GM06990 (cell line): ENCODE results near the gene ATMIN.

Experiments
- DNase-seq: peaks from one replicate; pipeline ENCODE4 v3.0.0-alpha.2; 2011; ENCODE audit not compliant: insufficient read length; ENCODE audit errors: extremely low read depth
- H3K27me3 ChIP-seq: replicated peaks from 2 replicates; pipeline ENCODE4 v1.6.0; 2011; ENCODE audit warnings: low read length; ENCODE audit not compliant: control insufficient read depth, insufficient read depth
- H3K36me3 ChIP-seq: 2 replicates; pipeline ENCODE4 v1.5.1; 2011; ENCODE audit warnings: low read length; ENCODE audit not compliant: control insufficient read depth, insufficient read depth
- H3K4me3 ChIP-seq: replicated peaks from 2 replicates; pipeline ENCODE4 v1.5.1; 2011; ENCODE audit warnings: low read depth, mild to moderate bottlenecking, control low read depth, low read length
- TF ChIP-seq, protein P1 (sequence below): IDR thresholded peaks from 2 replicates; pipeline ENCODE4 v1.5.1; 2011; ENCODE audit warnings: low read length, control low read depth, mild to moderate bottlenecking, inconsistent platforms; ENCODE audit not compliant: insufficient read depth, poor library complexity, severe bottlenecking

ATMIN gene, protein sequence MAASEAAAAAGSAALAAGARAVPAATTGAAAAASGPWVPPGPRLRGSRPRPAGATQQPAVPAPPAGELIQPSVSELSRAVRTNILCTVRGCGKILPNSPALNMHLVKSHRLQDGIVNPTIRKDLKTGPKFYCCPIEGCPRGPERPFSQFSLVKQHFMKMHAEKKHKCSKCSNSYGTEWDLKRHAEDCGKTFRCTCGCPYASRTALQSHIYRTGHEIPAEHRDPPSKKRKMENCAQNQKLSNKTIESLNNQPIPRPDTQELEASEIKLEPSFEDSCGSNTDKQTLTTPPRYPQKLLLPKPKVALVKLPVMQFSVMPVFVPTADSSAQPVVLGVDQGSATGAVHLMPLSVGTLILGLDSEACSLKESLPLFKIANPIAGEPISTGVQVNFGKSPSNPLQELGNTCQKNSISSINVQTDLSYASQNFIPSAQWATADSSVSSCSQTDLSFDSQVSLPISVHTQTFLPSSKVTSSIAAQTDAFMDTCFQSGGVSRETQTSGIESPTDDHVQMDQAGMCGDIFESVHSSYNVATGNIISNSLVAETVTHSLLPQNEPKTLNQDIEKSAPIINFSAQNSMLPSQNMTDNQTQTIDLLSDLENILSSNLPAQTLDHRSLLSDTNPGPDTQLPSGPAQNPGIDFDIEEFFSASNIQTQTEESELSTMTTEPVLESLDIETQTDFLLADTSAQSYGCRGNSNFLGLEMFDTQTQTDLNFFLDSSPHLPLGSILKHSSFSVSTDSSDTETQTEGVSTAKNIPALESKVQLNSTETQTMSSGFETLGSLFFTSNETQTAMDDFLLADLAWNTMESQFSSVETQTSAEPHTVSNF

DNA sequence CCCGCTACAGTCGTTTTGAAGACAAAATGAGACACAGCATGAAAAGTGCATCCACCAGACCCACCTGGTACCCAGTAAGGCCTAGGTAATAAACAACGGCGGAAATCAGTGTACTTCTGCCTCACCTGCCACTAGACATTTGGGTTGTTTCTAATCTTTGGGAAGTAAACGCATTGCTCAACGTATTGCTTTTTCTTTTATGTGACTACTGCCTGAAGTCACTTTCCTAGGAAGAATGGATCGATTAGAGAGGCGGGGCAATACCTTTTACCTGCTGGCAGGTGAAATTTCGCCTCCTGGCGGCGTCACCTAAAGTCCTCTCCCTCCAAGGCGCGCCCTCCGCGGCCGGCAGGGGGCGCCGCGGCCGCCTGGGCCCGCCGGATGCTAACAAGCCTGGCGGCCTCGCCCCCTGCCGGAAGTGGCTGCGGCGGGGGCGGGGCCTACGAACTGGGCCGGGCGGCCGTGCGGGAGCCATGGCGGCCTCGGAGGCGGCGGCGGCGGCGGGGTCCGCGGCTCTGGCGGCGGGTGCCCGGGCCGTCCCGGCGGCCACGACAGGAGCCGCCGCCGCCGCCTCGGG is at the start of gene ATMIN:
ATMIN (plus strand) TSS at position 445 of the 577 bp plus-strand sequence; CDS start at position 474, 29 bp downstream.
- DNase-seq: peak; percentile 91
- no peaks in the 10 kb centered on the region for H3K27me3 ChIP-seq
- peak within 1 kb of the TSS; percentile 76 for H3K4me3 ChIP-seq
- TF ChIP-seq, protein P1, sequence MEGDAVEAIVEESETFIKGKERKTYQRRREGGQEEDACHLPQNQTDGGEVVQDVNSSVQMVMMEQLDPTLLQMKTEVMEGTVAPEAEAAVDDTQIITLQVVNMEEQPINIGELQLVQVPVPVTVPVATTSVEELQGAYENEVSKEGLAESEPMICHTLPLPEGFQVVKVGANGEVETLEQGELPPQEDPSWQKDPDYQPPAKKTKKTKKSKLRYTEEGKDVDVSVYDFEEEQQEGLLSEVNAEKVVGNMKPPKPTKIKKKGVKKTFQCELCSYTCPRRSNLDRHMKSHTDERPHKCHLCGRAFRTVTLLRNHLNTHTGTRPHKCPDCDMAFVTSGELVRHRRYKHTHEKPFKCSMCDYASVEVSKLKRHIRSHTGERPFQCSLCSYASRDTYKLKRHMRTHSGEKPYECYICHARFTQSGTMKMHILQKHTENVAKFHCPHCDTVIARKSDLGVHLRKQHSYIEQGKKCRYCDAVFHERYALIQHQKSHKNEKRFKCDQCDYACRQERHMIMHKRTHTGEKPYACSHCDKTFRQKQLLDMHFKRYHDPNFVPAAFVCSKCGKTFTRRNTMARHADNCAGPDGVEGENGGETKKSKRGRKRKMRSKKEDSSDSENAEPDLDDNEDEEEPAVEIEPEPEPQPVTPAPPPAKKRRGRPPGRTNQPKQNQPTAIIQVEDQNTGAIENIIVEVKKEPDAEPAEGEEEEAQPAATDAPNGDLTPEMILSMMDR: peak; percentile 84
- H3K36me3 ChIP-seq: no peaks in the 10 kb centered on the region

DNA sequence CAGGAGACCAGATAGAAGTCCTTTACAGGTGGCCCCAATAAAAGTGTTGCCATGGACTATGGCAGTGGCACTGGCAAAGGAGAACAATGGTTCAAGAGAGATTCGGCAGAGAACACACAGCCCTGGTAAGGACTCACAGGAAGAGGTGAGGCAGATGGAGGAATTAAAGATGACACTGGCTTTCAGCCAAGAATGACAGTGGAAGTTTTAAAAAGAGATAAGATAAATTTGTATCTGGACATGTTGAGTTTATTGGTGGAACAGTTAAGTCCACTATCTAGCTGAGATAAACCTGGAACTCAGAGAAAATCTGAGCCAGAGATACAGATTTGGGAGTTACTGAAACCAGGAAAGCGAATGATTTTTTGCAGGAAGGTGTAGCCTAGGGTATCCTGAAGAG is 49.1 kb upstream of the ATMIN start:
- TF ChIP-seq, protein P1: no peak
- H3K36me3 ChIP-seq: no peaks in the 10 kb centered on the region; the same call in 1 of the 2 replicates
- H3K27me3 ChIP-seq: no peaks in the 10 kb centered on the region
- DNase-seq: no peak
- no peak overlapping the region for H3K4me3 ChIP-seq

DNA sequence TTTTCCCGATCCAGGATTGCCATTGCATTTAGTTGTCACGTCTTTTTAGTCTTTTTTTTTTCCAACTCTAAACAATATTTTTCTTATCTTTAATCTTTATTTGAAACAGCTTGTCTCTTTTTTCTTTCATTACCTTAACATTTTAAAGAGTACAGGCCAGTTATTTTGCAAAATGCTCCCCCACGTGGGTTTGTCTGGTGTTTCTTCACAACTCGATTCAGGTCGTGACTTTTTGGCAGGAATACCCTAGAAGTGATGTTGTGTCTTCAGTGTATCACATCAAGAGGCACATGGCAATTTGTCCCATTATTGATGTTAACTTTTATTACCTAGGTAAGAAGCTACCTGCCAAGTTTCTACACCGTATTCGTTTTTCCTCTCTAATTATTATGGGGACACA is 46.9 kb upstream of the ATMIN start:
- Histone ChIP-seq H3K36me3 (no peaks in the 10 kb centered on the region; the same call in 1 of the 2 replicates), H3K27me3 (no peaks in the 10 kb centered on the region), H3K4me3 (no peak overlapping the region)
- no peak for DNase-seq
- TF ChIP-seq, protein P1: no peak

DNA sequence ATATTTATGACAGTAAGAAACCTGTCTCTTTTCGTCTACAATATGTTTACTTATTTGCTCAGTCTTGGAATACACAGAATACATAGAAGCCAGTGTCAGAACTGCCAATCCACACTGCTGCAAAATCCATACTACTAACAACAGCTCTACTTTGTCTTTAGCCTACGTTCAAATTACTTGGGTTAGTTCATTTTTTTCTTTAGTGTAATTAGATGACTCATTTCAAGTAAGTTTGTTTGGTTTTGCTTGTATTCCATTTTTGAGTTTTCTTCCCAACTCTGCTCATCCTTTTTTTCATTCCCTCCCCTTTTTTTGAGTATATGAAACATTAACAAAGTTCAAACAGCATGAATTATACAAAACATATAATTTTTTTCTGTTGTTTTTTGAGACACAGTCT is 45.8 kb upstream of the ATMIN start:
- Histone ChIP-seq H3K36me3 (no peaks in the 10 kb centered on the region; the same call in 1 of the 2 replicates), H3K27me3 (no peaks in the 10 kb centered on the region), H3K4me3 (no peak overlapping the region)
- TF ChIP-seq, protein P1: no peak
- no peak for DNase-seq

DNA sequence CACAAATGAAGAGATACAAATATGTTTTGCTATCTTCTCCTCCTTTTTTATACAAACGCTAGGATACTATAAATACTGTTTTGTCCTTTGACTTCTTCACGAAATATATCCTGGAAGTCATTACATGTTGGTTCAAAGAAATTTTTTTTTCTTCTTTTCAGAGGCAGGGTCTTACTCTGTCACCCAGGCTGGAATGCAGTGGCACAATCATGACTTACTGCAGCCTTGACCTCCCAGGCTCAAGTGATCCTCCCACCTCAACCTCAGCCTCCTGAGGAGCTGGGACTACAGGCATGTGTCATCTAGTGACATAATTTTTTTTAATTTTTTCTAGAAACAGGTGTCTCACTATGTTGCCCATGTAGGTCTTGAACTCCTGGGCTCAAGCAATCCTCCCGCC is 45.1 kb upstream of the ATMIN start:
- Histone ChIP-seq H3K4me3 (no peak overlapping the region), H3K27me3 (no peaks in the 10 kb centered on the region), H3K36me3 (no peaks in the 10 kb centered on the region; the same call in 1 of the 2 replicates)
- DNase-seq: no peak
- TF ChIP-seq, protein P1: no peak
